WTC11 (cell line): Measurements from ENCODE around the gene IRF3. TPM values are rescaled to one million over a fixed set of nuclear protein-coding genes. Genes with fewer than 3 reads are reported as not detected.

ENCODE experiments used
- ATAC-seq: fragments of 200-7000 bp; cut with Tn5 transposase; 2 replicates; pipeline ENCODE4 v1.10.0; 2021; ENCODE audit warnings: mild to moderate bottlenecking, moderate library complexity
- CTCF ChIA-PET: fragments of 300-600 bp; sonication (Branson Sonifier 250); formaldehyde crosslinking; loops from one replicate; lab custom pipeline; 2021; ENCODE audit warnings: antibody characterized with exemption; lab: Charles Lee
- POLR2A ChIA-PET: fragments of 350-600 bp; sonication (Branson Sonifier 250); formaldehyde crosslinking; loops from one replicate; lab custom pipeline; 2021; ENCODE audit warnings: antibody characterized with exemption; lab: Charles Lee
- DNase-seq: peaks from one replicate; pipeline ENCODE4 v3.0.0; 2021; ENCODE audit warnings: low spot score
- H3K27ac Mint-ChIP-seq: 2 replicates; pipeline ENCODE4 v1.8.0; 2021; ENCODE audit warnings: mixed read lengths
- H3K27me3 Mint-ChIP-seq: 2 replicates; pipeline ENCODE4 v1.8.0; 2021; ENCODE audit warnings: low read depth, mild to moderate bottlenecking, moderate library complexity, mixed read lengths
- H3K36me3 Mint-ChIP-seq: 2 replicates; pipeline ENCODE4 v1.8.0; 2021; ENCODE audit warnings: mixed read lengths
- H3K4me1 Mint-ChIP-seq: 2 replicates; pipeline ENCODE4 v1.8.0; 2022; ENCODE audit warnings: mixed read lengths
- H3K4me3 Mint-ChIP-seq: 2 replicates; pipeline ENCODE4 v1.8.0; 2021; ENCODE audit warnings: mild to moderate bottlenecking, moderate library complexity, mixed read lengths
- H3K9me3 Mint-ChIP-seq: 2 replicates; pipeline ENCODE4 v1.8.0; 2021; ENCODE audit warnings: mixed read lengths
- AR ChIP-seq: fragments of 250-450 bp; sonication (Bioruptor Pico); IDR thresholded peaks from 2 replicates; pipeline ENCODE4 v1.9.0; 2021; ENCODE audit warnings: mild to moderate bottlenecking
- ATF1 ChIP-seq: sonication (generic); formaldehyde crosslinking; IDR thresholded peaks from 2 replicates; pipeline ENCODE4 v1.8.1; 2023; ENCODE audit warnings: mild to moderate bottlenecking, moderate library complexity, missing genetic modification reagents
- CREM ChIP-seq: sonication (generic); formaldehyde crosslinking; IDR thresholded peaks from 2 replicates; pipeline ENCODE4 v1.8.1; 2022; ENCODE audit warnings: mild to moderate bottlenecking, missing genetic modification reagents, moderate library complexity
- E2F4 ChIP-seq: sonication (generic); formaldehyde crosslinking; IDR thresholded peaks from 2 replicates; pipeline ENCODE4 v1.8.1; 2022; ENCODE audit warnings: low read depth, mild to moderate bottlenecking, moderate library complexity, missing genetic modification reagents, borderline replicate concordance
- ERG ChIP-seq: fragments of 250-450 bp; sonication (Bioruptor Pico); IDR thresholded peaks from 2 replicates; pipeline ENCODE4 v1.8.0; 2021; ENCODE audit warnings: mild to moderate bottlenecking
- HMGA2 ChIP-seq: fragments of 250-450 bp; sonication (Bioruptor Pico); IDR thresholded peaks from 2 replicates; pipeline ENCODE4 v1.4.0; 2021; ENCODE audit warnings: mild to moderate bottlenecking, moderate library complexity
- IRF1 ChIP-seq: sonication (generic); formaldehyde crosslinking; IDR thresholded peaks from 2 replicates; pipeline ENCODE4 v1.8.0; 2023; ENCODE audit warnings: missing genetic modification reagents
- IRF2 ChIP-seq: sonication (generic); formaldehyde crosslinking; IDR thresholded peaks from 2 replicates; pipeline ENCODE4 v1.8.0; 2022; ENCODE audit warnings: low read depth, missing genetic modification reagents, borderline replicate concordance
- KAT7 ChIP-seq: sonication (generic); formaldehyde crosslinking; IDR thresholded peaks from 2 replicates; pipeline ENCODE4 v1.8.1; 2023; ENCODE audit warnings: missing genetic modification reagents, mild to moderate bottlenecking, borderline replicate concordance
- MXD4 ChIP-seq: fragments of 250-450 bp; sonication (Bioruptor Pico); IDR thresholded peaks from 2 replicates; pipeline ENCODE4 v1.8.0; 2021; ENCODE audit warnings: mild to moderate bottlenecking, moderate library complexity, borderline replicate concordance
- MYBL2 ChIP-seq: sonication (generic); formaldehyde crosslinking; IDR thresholded peaks from 2 replicates; pipeline ENCODE4 v1.8.1; 2023; ENCODE audit warnings: mild to moderate bottlenecking, moderate library complexity, missing genetic modification reagents
- SOX15 ChIP-seq: fragments of 250-450 bp; sonication (Bioruptor Pico); IDR thresholded peaks from 2 replicates; pipeline ENCODE4 v1.9.0; 2021; ENCODE audit warnings: mild to moderate bottlenecking
- SP1 ChIP-seq: sonication (generic); formaldehyde crosslinking; conservative IDR thresholded peaks from 2 replicates; pipeline ENCODE4 v1.8.1; 2022; ENCODE audit warnings: missing genetic modification reagents
- STAT6 ChIP-seq: sonication (generic); formaldehyde crosslinking; conservative IDR thresholded peaks from 2 replicates; pipeline ENCODE4 v1.8.1; 2023; ENCODE audit warnings: mild to moderate bottlenecking, low read depth, missing genetic modification reagents, moderate library complexity
- TEAD4 ChIP-seq: sonication (generic); formaldehyde crosslinking; IDR thresholded peaks from 2 replicates; pipeline ENCODE4 v1.8.0; 2022; ENCODE audit warnings: mild to moderate bottlenecking, missing genetic modification reagents
- ZNF121 ChIP-seq: sonication (generic); formaldehyde crosslinking; IDR thresholded peaks from 2 replicates; pipeline ENCODE4 v1.8.0; 2023; ENCODE audit warnings: missing genetic modification reagents
- total RNA-seq: library from RNA; stranded (reverse); gene quantifications from 3 replicates; pipeline ENCODE4 v1.2.3, GENCODE V29; 2021

The IRF3 gene
- total RNA-seq, 1 experiment from 2014 or later: 165 TPM

- no peak for TF ChIP-seq TEAD4 (CRISPR knock-in tag)
- TF ChIP-seq HMGA2 (CRISPR knock-in tag): no peak
- no peak for TF ChIP-seq STAT6 (CRISPR knock-in tag)
- TF ChIP-seq IRF1 (CRISPR knock-in tag): no peak
- no peak for TF ChIP-seq IRF2 (CRISPR knock-in tag)
- no peak for TF ChIP-seq MXD4 (CRISPR knock-in tag)
- TF ChIP-seq CREM (CRISPR knock-in tag): no peak
Observed at GRCh38 chr19:49710372-49710951, 44.8 kb upstream of the IRF3 start (continued).

- Mint-ChIP-seq H3K27ac (no peak overlapping the region), H3K27me3 (no peaks in the 10 kb centered on the region), H3K9me3 (no peaks in the 10 kb centered on the region), H3K4me1 (no peaks in the 10 kb centered on the region), H3K4me3 (no peak overlapping the region), H3K36me3 (peaks cover 39% of the 10 kb centered on the region)
- ATAC-seq (no peak), DNase-seq (no peak)
- CTCF ChIA-PET: no interaction called here
- POLR2A ChIA-PET: no interaction called here
- no peak for TF ChIP-seq ATF1 (CRISPR knock-in tag)
- TF ChIP-seq E2F4 (CRISPR knock-in tag): no peak
- TF ChIP-seq SOX15: no peak
- TF ChIP-seq ZNF121 (CRISPR knock-in tag): no peak
- TF ChIP-seq MYBL2 (CRISPR knock-in tag): no peak
- TF ChIP-seq SP1 (CRISPR knock-in tag): no peak
- no peak for TF ChIP-seq ERG
- TF ChIP-seq AR: no peak
- TF ChIP-seq KAT7 (CRISPR knock-in tag): no peak
Observed at GRCh38 chr19:49705919-49706318, 40.3 kb upstream of the IRF3 start.
